Stimulated activated CD4-positive, alpha-beta T cell treated with anti-CD3 and anti-CD28 coated beads, Interleukin-1b, Interleukin-23, amount 100 ng/mL, for 1 hour (primary cell): ENCODE measurements around the gene PLEKHA7.

Experiments used
- DNase-seq, 2 donors: peaks; one replicate each; pipeline ENCODE4 v3.0.0-alpha.2; 2020; ENCODE audit warnings: low read depth in 2 of 2

The PLEKHA7 gene

DNA sequence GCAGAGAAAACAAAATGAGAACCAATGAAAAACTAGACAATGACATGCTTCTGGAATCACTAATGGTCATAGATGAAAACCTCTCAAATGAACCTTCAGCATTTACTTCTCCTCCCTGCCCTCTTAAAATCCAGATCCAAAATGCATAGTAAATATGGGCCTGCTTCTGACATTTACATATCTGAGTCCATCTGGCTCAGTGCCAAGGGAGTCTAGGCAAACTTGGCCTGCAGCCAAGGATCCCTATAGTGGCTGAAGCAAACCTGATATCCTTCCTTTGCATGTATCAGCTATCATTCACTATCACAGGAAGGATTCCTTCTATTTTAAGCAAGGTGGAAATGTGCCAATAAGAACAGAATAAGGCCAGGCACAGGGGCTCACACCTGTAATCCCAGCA is 170.9 kb downstream of the PLEKHA7 start:
- DNase-seq, result no peak

DNA sequence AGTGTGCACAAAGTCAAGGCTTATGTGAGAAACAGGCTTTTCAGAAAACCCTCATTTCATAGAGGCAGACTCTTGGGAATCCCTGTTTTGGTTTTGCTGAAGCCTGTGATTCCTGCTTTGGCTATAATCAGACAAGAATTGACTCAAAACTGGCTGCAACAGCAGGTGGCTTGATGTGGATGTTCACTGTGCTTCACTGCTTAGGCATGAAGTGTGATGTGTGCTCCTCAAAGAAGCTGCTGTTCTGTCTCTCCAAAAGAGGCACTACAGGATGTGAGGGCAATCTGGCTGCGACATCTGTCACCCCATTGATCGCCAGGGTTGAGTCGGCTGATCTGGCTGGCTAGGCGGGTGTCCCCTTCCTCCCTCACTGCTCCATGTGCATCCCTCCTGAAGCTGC is 172.2 kb downstream of the PLEKHA7 start:
- no peak for DNase-seq

DNA sequence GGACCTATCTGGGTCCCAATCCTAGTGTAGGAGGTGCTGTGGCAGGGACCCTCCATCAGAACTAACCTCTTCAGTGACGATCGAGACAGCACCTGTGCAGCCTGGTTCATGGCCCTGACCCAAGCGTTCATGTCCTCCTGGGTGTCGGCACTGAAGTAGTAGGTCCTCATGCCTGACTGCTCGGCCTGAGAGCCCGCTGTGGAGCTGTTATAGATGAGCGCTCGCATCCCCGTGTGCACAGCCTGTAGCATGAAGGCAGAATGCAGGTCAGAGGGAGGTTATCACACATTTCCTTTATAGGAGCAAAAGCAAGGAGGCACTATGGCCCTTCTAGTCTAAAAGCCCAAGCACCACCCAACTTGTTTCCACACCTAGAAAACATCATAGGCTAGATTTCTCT is 172.7 kb downstream of the PLEKHA7 start:
- DNase-seq, result no peak

DNA sequence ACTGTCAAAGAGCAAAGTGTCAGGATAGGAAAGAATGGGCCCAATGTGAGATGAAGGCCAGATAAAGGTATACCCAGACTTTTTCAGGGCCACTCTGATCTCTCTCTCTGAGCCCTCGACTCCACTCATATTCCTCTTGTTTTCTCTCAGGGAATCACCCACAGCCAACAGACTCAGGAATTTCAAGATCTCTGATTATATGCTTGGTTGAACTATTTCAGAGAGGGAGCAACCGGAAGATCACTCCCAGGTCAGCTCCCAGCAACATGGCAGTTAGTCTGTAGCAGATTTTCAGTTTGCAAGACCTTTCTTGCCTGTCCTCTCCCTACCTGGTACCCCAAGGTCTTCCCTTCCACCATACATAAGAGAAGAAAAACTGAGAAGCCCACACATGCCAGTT is 173.3 kb downstream of the PLEKHA7 start:
- DNase-seq, result no peak

- DNase-seq, result no peak
Observed at GRCh38 chr11:16839821-16840220, 174.4 kb downstream of the PLEKHA7 start.

DNA sequence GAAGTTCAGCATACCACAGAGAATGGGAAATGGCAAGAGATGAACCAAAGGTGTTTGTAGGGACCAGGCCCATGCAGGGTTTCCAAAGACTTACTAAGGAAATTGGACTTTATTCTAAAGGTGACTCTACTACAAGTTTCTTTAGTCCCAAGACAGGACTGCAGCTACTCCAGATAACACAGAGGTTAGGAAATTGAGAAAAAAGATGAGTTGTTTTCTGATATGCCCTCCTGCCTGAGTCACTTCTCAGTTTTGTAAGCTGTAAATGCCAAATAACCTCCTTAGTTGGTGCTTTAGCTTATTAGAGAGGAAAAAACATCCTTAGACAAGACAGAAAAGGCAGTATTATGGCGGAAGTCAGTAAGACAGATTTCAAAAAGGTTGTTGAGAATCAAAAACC is 179.8 kb downstream of the PLEKHA7 start:
- no peak for DNase-seq

- DNase-seq, result no peak
Observed at GRCh38 chr11:16833026-16833425, 181.2 kb downstream of the PLEKHA7 start.

DNA sequence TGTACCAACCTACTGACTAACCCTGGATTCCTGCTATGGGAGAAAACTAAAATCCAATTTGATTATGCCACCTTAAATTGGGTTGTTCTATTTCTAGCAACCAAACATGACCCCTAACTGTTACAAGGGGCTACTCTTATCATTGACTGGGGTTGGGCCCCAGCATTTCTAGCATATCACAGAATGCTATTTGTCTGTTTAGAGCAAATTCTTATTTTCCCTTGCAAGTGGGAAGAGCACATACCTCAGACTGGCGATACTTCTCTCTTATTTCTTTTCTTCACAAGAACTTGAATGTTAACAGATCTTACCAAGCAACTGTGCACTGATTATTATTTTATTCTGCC is 182.0 kb downstream of the PLEKHA7 start:
- no peak for DNase-seq

DNA sequence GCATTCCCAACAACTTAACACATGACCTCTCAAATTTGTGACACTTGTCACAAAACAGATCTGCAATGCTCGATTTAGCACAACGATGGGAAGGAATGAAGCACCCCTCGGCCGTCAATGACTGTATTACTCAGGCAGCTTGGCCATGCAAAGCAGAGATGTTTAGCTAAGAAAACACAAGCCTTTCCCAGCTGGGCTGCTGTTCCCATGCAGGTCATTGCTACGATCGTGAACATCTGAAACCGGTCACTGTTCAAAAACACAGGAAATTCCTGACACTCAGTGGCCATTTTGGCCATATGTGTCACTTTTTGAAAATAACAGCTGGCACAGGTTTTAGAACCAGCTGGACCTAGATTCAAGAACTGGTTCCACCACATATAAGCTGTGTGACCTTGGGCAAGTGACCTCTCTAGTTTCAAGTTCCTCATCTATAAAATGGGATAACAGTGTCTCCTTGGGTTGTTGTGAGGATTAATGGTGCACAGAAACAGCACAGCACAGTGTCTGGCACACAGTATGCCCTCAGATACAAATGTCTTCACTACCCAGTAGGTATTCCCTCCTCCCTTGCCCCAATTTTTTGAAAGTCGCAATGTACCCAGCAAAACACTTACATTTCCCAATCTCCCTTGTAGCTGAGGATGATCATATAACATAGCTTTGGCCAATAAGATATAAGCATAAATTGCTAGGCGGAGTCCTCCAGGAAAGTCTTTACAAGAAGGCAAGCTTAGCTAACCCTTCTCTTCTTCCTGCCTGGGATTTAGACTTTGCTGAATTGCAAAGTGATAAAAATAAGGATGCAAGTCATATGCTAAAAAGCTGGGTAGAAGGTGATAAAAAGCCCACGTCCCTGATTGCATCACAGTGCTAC is 182.7 kb downstream of the PLEKHA7 start:
- DNase-seq, result no peak

- no peak for DNase-seq
Observed at GRCh38 chr11:16827139-16827538, 187.1 kb downstream of the PLEKHA7 start.

DNA sequence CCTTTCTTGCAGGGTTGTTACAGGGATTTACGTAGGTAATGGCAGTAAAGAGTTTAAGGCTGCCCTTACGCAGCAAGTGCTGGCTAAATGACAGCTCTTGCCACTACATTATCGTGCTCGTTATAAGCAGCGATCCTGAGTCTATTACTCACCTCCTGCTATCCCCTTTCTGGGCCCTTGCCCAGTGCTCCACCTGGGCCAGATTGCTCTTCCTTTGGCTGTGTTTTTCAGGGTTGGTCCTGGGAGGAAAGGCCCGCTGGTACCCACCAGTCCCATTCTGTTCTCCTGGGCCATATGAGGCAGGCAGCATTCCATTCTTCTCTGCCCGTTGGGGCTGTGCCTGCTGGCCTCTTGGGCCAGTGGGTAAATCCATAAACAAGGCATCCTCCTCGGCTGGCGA is 188.2 kb downstream of the PLEKHA7 start:
- no peak for DNase-seq

DNA sequence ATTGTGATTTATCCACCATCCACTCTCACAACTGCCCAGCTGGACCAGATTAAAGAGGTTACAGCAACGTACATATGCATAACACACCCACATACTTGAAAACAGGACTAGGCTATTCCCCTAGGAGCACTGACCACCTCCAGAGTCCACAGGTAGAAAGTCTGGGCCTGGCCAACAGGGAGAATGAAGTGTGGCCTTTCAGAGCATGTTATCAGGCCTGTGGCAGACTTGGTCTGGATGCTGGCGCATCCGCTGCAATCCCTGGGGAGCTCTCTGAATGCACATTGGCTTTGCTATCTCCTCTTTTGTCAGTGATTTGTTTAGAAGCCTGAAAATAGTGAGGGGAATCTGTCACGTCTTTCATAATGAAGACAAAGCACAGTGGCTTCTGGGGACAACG is 189.1 kb downstream of the PLEKHA7 start:
- no peak for DNase-seq

DNA sequence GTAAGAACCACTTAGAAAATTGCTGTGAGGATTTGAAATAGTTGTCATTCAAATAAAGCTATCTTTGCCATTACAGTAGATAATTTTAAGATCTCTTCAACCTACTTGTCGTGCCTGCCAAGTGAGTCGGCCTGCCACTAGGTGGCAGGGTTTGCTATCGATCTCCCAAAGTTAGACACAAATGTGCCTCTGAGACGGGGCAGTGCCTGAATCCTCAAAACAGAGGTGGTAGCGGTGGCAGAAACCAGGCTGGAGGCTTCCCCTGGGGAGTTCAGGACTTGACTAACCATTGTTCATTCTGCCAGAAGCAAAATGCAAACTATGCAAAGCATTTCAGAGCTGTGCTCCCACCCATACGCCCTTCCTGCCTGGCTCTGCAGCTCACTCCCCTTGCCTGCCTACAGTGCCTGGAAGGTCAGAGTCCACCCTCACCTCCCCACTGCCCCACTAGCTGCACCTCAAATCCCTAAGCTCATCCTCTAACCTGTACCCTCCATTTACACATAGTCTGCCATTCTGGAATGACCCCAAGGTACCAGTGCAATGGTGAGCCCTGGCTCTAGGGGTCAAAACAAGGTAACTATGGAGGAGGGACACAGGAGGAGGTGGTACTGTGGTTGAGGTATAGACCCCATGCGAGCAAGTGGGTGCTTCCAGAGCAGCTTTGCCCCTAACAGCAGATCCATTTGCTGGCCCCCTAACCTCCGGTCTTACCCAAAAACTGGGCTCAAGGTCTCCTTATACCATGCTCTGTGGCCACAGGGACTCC is 193.7 kb downstream of the PLEKHA7 start:
- peak; percentile 12 to 61 for DNase-seq

DNA sequence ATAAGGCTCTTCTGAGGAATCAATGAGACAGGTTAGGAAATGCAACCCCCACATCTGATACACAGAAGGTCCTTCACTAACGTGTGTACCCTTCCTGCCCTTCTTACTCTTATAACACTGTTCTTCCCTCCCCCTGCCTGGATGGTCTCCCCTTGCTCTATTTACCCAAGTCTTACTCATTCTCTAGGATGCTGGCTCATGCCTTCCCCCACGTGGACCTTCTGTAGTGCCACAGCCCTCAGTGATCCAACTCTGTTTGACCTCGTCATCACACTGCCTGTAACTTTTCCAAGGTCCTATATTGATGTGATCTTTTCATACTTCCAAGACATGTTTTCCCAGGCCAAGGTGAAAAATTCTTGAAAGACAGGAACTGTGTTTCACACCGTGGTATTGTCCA is 195.9 kb downstream of the PLEKHA7 start:
- DNase-seq, result no peak

GRCh38 chr11:16817351-16817750 is 196.9 kb downstream of the PLEKHA7 start:
- DNase-seq, result no peak

- DNase-seq, result no peak
Observed at GRCh38 chr11:16816358-16817270, 197.6 kb downstream of the PLEKHA7 start.

DNA sequence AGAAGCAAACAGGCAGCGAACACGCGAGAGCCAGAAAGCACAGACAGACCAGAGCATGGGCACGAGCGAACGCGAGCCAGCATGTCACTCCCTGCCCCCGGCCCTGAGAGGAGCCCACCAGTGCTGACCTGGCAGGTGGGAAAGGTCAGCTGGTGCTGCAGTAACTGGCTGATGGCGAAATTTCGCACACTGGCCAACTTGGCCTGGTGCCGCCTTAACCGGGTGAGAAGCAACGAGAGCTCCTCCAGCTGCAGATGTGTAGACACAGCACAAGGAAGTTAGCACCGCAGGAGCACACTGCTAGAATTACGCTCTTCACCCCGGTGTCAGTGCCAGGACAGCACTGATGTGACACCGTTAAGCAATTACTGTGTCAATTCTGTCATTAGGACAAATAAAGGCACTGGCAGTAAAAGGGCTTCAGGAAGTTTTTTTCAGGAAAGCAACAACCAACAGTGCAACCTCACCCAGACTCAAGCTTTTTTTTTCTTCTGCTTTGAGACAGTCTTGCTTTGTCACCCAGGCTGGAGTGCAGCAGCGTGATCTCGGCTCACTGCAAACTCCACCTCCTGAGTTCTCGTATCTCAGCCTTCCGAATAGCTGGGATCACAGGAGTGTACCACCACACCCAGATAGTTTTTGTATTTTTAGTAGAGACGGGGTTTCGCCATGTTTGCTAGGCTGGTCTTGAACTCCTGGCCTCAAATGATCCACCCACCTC is 199.0 kb downstream of the PLEKHA7 start:
- DNase-seq, result no peak

DNA sequence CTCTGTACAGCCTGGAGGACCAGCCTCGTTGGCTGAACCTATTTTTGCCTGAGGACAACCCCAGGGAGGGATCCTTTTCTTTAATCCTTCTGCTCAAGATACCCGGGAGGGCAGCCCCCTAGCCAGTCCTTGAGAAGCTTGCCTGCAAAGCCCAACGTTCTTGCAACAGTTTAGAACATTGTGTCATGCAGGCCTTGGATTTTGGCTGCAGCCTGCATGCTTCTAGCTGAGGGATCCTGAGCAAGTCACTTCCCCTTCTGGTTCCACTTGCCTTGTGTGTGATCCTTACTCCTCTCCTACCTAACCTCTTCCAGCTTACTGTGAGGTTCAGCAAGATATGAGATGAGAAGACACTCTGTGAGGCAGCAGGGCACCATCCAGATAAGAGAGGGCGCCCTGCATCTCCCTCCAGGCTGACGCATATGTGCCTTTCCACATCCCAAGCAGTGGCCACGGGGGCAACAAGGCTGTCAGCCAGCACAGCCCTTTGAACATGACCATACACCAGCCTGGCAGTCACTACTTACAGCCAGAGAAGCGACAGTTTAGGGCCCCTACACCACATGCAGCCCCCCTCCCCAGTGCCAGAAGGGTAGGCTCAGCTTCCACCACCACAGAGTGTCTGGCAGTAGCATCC is 199.7 kb downstream of the PLEKHA7 start:
- DNase-seq, result no peak

- no peak for DNase-seq
Observed at GRCh38 chr11:16813126-16813525, 201.1 kb downstream of the PLEKHA7 start.

DNA sequence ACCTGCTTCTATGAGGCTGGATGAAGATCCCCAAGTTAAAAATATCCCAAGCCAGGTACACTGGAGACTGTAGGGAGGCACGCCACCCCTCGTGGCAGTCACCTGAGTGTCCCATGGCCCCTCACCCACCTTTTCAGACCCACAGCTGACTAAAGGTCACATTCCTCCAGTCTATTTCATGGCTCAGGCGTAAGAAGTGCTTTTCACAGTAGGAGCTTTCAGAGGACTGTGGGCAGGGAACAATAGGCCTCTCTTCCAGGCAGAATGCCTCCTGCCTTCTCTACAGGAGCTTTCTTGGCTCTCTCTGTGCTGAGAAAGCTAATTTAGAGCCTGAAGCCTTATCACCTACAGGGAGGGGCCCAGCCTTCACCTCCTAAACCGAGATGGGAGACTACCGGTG is 201.9 kb downstream of the PLEKHA7 start:
- DNase-seq, result no peak
